Measurements from ENCODE around the gene CNNM4.

The CNNM4 gene

DNA sequence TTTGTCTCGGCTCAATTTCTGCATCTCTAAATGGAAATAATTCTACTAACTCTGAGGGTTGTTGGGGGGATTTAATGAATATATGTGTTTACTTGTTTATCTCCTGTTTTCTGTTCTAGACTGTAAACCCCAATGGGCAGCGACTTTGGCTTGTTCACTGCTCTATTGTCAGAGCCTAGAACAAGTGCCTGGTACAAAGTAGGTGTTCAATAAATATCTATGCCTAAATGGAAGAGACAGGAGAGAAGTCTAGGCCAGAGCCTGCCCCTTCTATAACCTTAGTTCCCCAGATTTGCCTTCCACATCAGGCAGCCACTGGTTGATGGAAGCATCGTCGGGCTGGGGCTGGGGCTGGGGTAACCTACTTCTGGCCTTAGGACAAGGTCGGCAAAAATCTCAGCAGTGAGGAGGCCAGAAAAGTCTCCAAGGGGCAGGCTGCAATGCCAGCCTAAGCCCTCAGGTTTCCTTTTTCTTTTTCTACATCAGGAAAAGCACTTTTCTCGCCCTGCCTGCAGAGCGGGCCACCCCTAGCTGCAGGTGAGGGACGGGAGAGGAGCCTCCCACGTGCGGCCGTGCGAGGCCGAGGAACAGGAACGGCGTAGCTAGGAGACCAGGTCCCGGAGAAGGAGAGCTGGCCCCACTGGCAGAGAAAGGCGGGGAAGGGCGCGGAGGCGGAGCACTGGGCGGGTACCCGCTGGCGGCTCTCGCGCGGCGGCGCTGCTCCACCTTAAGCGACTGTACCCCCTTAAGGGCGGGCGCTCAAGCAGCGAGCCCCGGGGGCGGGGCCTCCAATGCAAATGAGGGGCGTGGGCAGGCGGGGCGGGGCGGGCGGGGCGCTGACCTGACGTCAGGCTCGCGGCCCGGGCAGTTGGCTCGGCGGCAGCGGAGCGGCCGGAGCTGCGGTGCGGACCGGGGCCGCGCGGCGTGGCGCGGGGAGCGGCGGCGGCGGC, at the start of gene CNNM4:
TSS of gene CNNM4 (plus strand) at position 867 of the 950 bp plus-strand sequence. CDS start 98 bp downstream, outside the sequence.
- Histone ChIP-seq H3K4me1 (ENCODE audit: control insufficient read depth, insufficient read depth, low read length) (peaks cover 30% of the 10 kb centered on the region), H3K36me3 (ENCODE audit: control insufficient read depth, insufficient read depth, low read length, severe bottlenecking) (no peaks in the 10 kb centered on the region), H3K4me3 (ENCODE audit: low read length) (peak within 1 kb of the TSS; percentile 80), H3K27me3 (replicated peaks; ENCODE audit: control insufficient read depth, insufficient read depth, low read length) (no peaks in the 10 kb centered on the region), H3K9me3 (ENCODE audit: control insufficient read depth, low read length) (no peaks in the 10 kb centered on the region), H3K9ac (ENCODE audit: low read length) (peak within 1 kb of the TSS; percentile 71)
- DNase-seq (ENCODE audit: low read depth), result peak; percentile 97

DNA sequence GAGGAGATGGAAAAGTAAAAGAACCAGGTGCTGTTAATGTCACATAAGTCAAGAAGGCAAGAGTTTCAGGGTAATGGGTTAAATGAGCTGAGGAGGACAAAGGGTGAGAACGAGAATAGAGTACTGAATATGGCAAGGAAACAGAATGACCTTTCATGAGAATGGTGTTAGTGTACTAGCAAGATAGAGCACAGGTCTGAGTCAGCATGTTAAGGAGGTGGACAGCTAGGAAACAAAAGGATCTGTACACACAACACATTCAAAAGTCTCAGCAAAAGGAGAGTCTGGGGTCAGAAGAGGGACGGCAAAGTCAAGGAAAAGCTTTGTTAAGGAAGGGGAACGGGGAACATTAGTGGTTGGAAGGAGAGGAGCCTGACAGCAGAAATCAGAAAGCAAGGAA, 49.7 kb upstream of the CNNM4 start:
- no peaks in the 10 kb centered on the region for H3K4me1 ChIP-seq (ENCODE audit: control insufficient read depth, insufficient read depth, low read length)
- H3K36me3 ChIP-seq (ENCODE audit: control insufficient read depth, insufficient read depth, low read length, severe bottlenecking), result peaks cover 64% of the 10 kb centered on the region
- H3K27me3 ChIP-seq (replicated peaks; ENCODE audit: control insufficient read depth, insufficient read depth, low read length), result no peaks in the 10 kb centered on the region
- no peak overlapping the region for H3K9ac ChIP-seq (ENCODE audit: low read length)
- H3K4me3 ChIP-seq (ENCODE audit: low read length), result no peak overlapping the region
- no peak for DNase-seq (ENCODE audit: low read depth)
- H3K9me3 ChIP-seq (ENCODE audit: control insufficient read depth, low read length), result peaks cover 5% of the 10 kb centered on the region

DNA sequence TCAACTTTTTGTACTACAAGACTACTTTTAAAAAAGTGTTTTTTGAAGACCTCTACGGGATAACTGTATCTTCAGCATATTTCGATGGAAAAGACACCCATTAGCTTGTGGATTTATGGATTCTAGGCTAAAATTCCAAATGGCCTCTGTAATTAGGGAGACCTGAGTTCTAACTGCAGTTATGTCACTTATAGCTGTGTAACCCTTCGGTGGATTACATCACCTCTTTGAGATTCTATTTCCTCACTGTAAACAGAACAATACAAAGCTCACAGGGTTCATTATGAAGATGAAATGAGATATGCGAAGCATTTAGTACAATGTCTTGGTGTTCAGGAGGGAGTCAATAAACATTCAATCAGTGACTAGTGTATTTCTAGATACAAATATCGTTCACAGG, 45.0 kb upstream of the CNNM4 start:
- Histone ChIP-seq H3K4me1 (ENCODE audit: control insufficient read depth, insufficient read depth, low read length) (no peaks in the 10 kb centered on the region), H3K27me3 (replicated peaks; ENCODE audit: control insufficient read depth, insufficient read depth, low read length) (no peaks in the 10 kb centered on the region), H3K9ac (ENCODE audit: low read length) (no peak overlapping the region), H3K36me3 (ENCODE audit: control insufficient read depth, insufficient read depth, low read length, severe bottlenecking) (peaks cover 32% of the 10 kb centered on the region), H3K9me3 (ENCODE audit: control insufficient read depth, low read length) (no peaks in the 10 kb centered on the region), H3K4me3 (ENCODE audit: low read length) (no peak overlapping the region)
- peak; percentile 19 for DNase-seq (ENCODE audit: low read depth)

DNA sequence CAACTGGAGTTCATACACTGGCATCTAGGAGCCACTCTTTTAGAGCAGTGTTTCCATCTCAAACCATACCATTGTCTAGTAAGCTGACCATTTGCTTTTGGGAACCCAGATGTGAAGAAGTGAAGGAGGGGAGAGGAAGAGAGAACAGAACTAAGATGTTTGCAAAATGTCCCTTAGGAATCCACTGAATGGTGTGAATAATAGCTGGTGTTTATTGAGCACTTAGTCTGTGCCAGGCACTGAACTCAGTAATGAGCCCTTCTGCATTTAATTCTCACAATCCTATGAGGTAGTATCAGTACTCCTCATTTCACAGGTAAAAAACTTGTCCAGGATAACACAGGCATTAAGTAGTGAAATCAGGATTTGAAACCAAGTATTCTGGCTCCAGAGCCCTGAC, 44.3 kb upstream of the CNNM4 start:
- Histone ChIP-seq H3K36me3 (ENCODE audit: control insufficient read depth, insufficient read depth, low read length, severe bottlenecking) (peaks cover 25% of the 10 kb centered on the region), H3K9me3 (ENCODE audit: control insufficient read depth, low read length) (no peaks in the 10 kb centered on the region), H3K4me1 (ENCODE audit: control insufficient read depth, insufficient read depth, low read length) (no peaks in the 10 kb centered on the region), H3K9ac (ENCODE audit: low read length) (no peak overlapping the region), H3K4me3 (ENCODE audit: low read length) (no peak overlapping the region), H3K27me3 (replicated peaks; ENCODE audit: control insufficient read depth, insufficient read depth, low read length) (no peaks in the 10 kb centered on the region)
- DNase-seq (ENCODE audit: low read depth), result no peak

DNA sequence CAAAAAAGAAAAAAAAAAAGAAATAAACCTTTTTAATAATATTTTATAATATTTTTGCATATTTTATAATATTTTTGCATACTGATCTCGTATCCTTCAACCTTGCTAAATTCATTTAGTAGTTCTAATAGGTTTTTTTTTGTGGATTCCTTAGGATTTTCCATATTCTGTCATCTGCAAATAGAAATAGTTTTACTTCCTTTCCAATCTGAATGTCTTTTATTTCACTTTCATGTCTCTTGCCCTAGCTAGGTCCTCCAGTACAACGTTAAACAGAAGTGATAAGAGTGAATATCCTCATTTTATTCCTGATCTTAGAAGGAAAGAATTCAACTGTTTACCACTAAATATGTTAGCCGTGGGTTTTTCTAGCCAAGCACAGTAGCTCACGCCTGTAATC, 34.6 kb upstream of the CNNM4 start:
- Histone ChIP-seq H3K27me3 (replicated peaks; ENCODE audit: control insufficient read depth, insufficient read depth, low read length) (no peaks in the 10 kb centered on the region), H3K4me1 (ENCODE audit: control insufficient read depth, insufficient read depth, low read length) (peaks cover 26% of the 10 kb centered on the region), H3K9ac (ENCODE audit: low read length) (no peak overlapping the region), H3K9me3 (ENCODE audit: control insufficient read depth, low read length) (no peaks in the 10 kb centered on the region), H3K4me3 (ENCODE audit: low read length) (no peak overlapping the region), H3K36me3 (ENCODE audit: control insufficient read depth, insufficient read depth, low read length, severe bottlenecking) (peaks cover 18% of the 10 kb centered on the region)
- DNase-seq (ENCODE audit: low read depth), result no peak

DNA sequence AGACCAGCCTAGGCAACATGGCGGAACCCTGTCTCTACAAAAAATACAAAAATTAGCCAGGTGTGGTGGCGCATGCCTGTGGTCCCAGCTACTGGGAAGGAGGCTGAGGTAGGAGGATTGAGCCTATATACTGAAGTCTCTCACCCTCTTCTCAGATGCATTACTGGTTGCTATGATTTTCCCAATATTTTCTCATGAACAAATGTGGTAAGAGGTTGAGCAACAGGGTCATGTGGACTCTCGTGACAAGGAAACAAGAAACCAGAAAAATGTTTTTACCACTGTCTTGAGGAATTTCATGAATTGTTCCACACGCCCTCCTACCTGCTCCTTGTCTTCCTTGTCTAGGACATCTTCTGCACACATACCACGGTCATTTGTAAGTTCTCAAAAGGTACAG, 33.3 kb upstream of the CNNM4 start:
- Histone ChIP-seq H3K4me1 (ENCODE audit: control insufficient read depth, insufficient read depth, low read length) (peaks cover 26% of the 10 kb centered on the region), H3K36me3 (ENCODE audit: control insufficient read depth, insufficient read depth, low read length, severe bottlenecking) (peaks cover 24% of the 10 kb centered on the region), H3K4me3 (ENCODE audit: low read length) (no peak overlapping the region), H3K9ac (ENCODE audit: low read length) (no peak overlapping the region), H3K27me3 (replicated peaks; ENCODE audit: control insufficient read depth, insufficient read depth, low read length) (no peaks in the 10 kb centered on the region), H3K9me3 (ENCODE audit: control insufficient read depth, low read length) (no peaks in the 10 kb centered on the region)
- DNase-seq (ENCODE audit: low read depth), result peak; percentile 49

DNA sequence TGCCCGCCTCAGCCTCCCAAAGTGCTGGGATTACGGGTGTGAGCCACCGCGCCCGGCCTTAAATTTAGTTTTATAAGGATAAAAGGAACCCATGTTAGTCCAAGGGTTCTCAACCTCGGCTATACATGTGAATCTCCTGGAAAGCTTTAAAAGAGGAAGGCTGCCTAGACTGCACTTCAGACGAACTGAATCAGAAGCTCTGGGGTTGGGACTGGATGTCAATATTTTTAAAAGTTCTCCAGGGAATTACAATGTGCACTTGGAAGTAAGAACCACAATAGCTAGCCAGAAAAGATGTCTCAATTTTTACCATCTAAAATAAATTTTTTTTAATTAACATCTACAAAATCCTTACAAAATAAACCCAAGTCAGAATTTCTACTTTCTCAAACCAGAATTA, 31.0 kb upstream of the CNNM4 start:
- DNase-seq (ENCODE audit: low read depth), result no peak
- Histone ChIP-seq H3K4me1 (ENCODE audit: control insufficient read depth, insufficient read depth, low read length) (peaks cover 41% of the 10 kb centered on the region), H3K4me3 (ENCODE audit: low read length) (no peak overlapping the region), H3K9ac (ENCODE audit: low read length) (no peak overlapping the region), H3K36me3 (ENCODE audit: control insufficient read depth, insufficient read depth, low read length, severe bottlenecking) (peaks cover 32% of the 10 kb centered on the region), H3K27me3 (replicated peaks; ENCODE audit: control insufficient read depth, insufficient read depth, low read length) (no peaks in the 10 kb centered on the region), H3K9me3 (ENCODE audit: control insufficient read depth, low read length) (no peaks in the 10 kb centered on the region)

DNA sequence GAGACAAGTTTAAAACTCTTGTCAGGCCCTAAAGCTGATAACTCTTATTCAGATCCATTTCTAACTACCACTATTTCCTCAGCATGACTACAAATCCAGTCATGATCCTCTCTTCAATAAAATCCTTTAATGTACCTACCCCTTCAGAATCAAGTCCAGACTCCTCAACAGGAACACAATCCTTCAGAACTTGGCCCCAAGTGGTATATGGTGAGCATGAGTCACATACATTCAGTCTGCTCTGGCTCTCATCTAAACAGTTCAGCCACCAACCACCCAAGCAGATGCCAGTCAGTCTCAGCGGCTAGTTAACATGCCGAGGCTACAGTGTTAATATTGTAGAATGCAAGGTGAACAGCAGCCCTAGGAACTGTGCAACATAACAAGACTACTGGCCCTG, 30.5 kb upstream of the CNNM4 start:
- peaks cover 45% of the 10 kb centered on the region for H3K4me1 ChIP-seq (ENCODE audit: control insufficient read depth, insufficient read depth, low read length)
- DNase-seq (ENCODE audit: low read depth), result peak; percentile 31
- peaks cover 32% of the 10 kb centered on the region for H3K36me3 ChIP-seq (ENCODE audit: control insufficient read depth, insufficient read depth, low read length, severe bottlenecking)
- H3K27me3 ChIP-seq (replicated peaks; ENCODE audit: control insufficient read depth, insufficient read depth, low read length), result no peaks in the 10 kb centered on the region
- no peak overlapping the region for H3K9ac ChIP-seq (ENCODE audit: low read length)
- H3K9me3 ChIP-seq (ENCODE audit: control insufficient read depth, low read length), result no peaks in the 10 kb centered on the region
- no peak overlapping the region for H3K4me3 ChIP-seq (ENCODE audit: low read length)

DNA sequence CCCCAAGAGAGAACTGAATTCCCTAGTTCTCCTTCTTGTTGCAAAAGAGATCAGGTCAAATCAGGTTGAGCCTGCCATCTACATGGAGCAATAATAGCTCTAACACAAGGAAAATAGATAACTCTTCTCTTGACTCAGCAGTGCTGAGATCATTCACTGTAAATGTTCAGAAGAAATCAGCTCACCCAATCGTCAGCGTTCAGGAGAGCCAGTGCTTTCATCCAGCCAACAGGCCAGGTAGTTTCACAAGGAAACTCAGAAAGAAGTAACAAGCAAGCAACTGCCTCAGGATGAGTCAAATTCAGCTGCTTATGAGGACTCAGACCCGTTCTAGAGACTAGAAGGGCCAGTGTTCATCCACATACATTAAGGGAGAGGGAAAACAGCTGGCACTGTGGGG, 26.8 kb upstream of the CNNM4 start:
- Histone ChIP-seq H3K27me3 (replicated peaks; ENCODE audit: control insufficient read depth, insufficient read depth, low read length) (no peaks in the 10 kb centered on the region), H3K4me1 (ENCODE audit: control insufficient read depth, insufficient read depth, low read length) (peaks cover 44% of the 10 kb centered on the region), H3K36me3 (ENCODE audit: control insufficient read depth, insufficient read depth, low read length, severe bottlenecking) (peaks cover 31% of the 10 kb centered on the region), H3K4me3 (ENCODE audit: low read length) (no peak overlapping the region), H3K9me3 (ENCODE audit: control insufficient read depth, low read length) (no peaks in the 10 kb centered on the region), H3K9ac (ENCODE audit: low read length) (no peak overlapping the region)
- DNase-seq (ENCODE audit: low read depth), result no peak

DNA sequence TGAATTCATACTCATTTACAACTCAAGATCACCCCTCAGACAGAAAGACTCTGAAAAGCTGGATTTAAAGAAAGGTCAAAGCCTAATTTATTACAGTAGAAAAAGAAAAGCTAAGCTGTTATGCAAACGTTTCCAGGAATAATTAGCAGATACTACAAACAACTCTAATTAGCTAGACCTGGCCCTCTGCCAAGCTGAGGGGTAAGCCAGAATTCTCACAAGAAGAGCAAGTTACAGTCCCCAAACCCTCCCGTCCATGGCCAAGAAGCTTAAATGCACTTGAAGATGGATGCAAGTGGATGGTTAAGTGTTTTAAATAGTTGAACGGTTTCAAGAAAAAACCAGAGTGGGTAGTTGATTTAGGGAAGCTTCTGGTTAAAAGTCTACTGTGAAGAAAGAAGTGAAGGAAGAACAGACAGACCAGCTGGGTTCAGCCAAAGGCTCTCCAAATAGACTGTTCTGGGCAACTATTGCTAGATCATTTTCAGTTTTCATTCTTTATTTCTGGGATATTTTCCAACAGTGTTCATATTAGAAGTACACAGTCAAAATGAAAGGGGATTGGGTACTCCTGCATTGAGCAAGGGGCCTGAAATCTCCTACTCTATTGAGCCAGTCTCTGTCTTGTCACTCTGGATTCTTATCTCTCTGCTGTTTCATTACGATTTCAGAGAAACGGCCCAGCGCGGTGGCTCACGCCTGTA, 25.7 kb upstream of the CNNM4 start:
- no peak overlapping the region for H3K9ac ChIP-seq (ENCODE audit: low read length)
- no peaks in the 10 kb centered on the region for H3K27me3 ChIP-seq (replicated peaks; ENCODE audit: control insufficient read depth, insufficient read depth, low read length)
- H3K4me3 ChIP-seq (ENCODE audit: low read length), result peak overlapping the region; percentile 49
- peak; percentile 72 for DNase-seq (ENCODE audit: low read depth)
- H3K9me3 ChIP-seq (ENCODE audit: control insufficient read depth, low read length), result no peaks in the 10 kb centered on the region
- H3K36me3 ChIP-seq (ENCODE audit: control insufficient read depth, insufficient read depth, low read length, severe bottlenecking), result peaks cover 31% of the 10 kb centered on the region
- peaks cover 41% of the 10 kb centered on the region for H3K4me1 ChIP-seq (ENCODE audit: control insufficient read depth, insufficient read depth, low read length)

DNA sequence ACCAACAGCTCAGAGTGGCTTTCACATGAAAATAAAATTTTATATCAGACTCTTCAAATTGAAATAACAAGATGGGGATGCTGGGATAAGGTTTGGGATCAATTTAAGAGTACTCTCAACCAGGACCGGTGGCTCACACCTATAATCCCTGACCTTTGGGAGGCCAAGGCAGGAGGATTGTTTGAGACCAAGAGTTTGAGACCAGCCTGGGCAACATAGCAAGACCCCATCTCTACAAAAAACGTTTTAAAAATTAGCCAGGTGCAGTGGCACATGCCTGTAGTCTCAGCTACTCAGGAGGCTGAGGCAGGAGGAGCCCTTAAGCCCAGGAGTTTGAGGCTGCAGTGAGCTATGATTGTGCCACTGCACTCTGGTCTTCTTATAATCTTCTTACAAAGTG, 23.5 kb upstream of the CNNM4 start:
- Histone ChIP-seq H3K36me3 (ENCODE audit: control insufficient read depth, insufficient read depth, low read length, severe bottlenecking) (peaks cover 21% of the 10 kb centered on the region), H3K27me3 (replicated peaks; ENCODE audit: control insufficient read depth, insufficient read depth, low read length) (no peaks in the 10 kb centered on the region), H3K4me3 (ENCODE audit: low read length) (no peak overlapping the region), H3K9ac (ENCODE audit: low read length) (no peak overlapping the region), H3K9me3 (ENCODE audit: control insufficient read depth, low read length) (no peaks in the 10 kb centered on the region), H3K4me1 (ENCODE audit: control insufficient read depth, insufficient read depth, low read length) (peaks cover 35% of the 10 kb centered on the region)
- no peak for DNase-seq (ENCODE audit: low read depth)

Measured in adipocyte (in vitro differentiated cells).